Mucosa of rectum (tissue), 2 donors: ENCODE measurements around the gene TANGO2.

Experiments
- H3K27ac ChIP-seq, 2 donors: one replicate each; pipeline ENCODE4 v1.7.0; 2013; ENCODE audit warnings: inconsistent platforms in 2 of 2, low read depth in 2 of 2, low read length in 2 of 2
- H3K27me3 ChIP-seq, 2 donors: one replicate each; pipeline ENCODE4 v1.7.0; 2013; ENCODE audit warnings: low read length in 2 of 2; ENCODE audit not compliant: control insufficient read depth in 2 of 2, insufficient read depth in 2 of 2
- H3K36me3 ChIP-seq, 2 donors: one replicate each; pipeline ENCODE4 v1.7.0; 2013; ENCODE audit warnings: low read length in 2 of 2; ENCODE audit not compliant: control insufficient read depth in 2 of 2, insufficient read depth in 2 of 2
- H3K4me1 ChIP-seq, 2 donors: one replicate each; pipeline ENCODE4 v1.7.0; 2013; ENCODE audit warnings: low read length in 2 of 2, mild to moderate bottlenecking in 1 of 2; ENCODE audit not compliant: control insufficient read depth in 2 of 2, insufficient read depth in 2 of 2
- H3K4me3 ChIP-seq, 2 donors: one replicate each; pipeline ENCODE4 v1.7.0; 2013; ENCODE audit warnings: low read length in 2 of 2
- H3K9ac ChIP-seq, 2 donors: one replicate each; pipeline ENCODE4 v1.7.0; 2013; ENCODE audit warnings: low read length in 2 of 2, low read depth in 1 of 2, mild to moderate bottlenecking in 1 of 2
- H3K9me3 ChIP-seq, 2 donors: one replicate each; pipeline ENCODE4 v1.7.0; 2013; ENCODE audit warnings: low read length in 2 of 2; ENCODE audit not compliant: control insufficient read depth in 2 of 2
- donor health status: healthy.
- donor health status: Normal muscosa, but diverticular disease.

The TANGO2 gene

GRCh38 chr22:19997561-19998231 is 23.2 kb upstream of the TANGO2 start:
- Histone ChIP-seq H3K27ac (no peak overlapping the region), H3K4me3 (no peak overlapping the region)

GRCh38 chr22:19998232-19998951 is 22.5 kb upstream of the TANGO2 start:
- no peaks in the 10 kb centered on the region for H3K27me3 ChIP-seq
- no peak overlapping the region for H3K27ac ChIP-seq
- peaks cover 0 to 2% of the 10 kb centered on the region in 2 donors for H3K4me1 ChIP-seq
- H3K36me3 ChIP-seq: no peaks in the 10 kb centered on the region
- no peak overlapping the region for H3K4me3 ChIP-seq
- H3K9ac ChIP-seq: no peak overlapping the region
- no peaks in the 10 kb centered on the region for H3K9me3 ChIP-seq

More at GRCh38 chr22:19997561-19998231, 23.2 kb upstream of the TANGO2 start:
- no peaks in the 10 kb centered on the region for H3K27me3 ChIP-seq
- no peak overlapping the region for H3K9ac ChIP-seq
- H3K36me3 ChIP-seq: no peaks in the 10 kb centered on the region
- peaks cover 0 to 2% of the 10 kb centered on the region in 2 donors for H3K4me1 ChIP-seq
- H3K9me3 ChIP-seq: no peaks in the 10 kb centered on the region

- Histone ChIP-seq H3K27ac (no peak overlapping the region), H3K4me3 (no peak overlapping the region), H3K9ac (no peak overlapping the region), H3K9me3 (no peaks in the 10 kb centered on the region), H3K27me3 (no peaks in the 10 kb centered on the region), H3K36me3 (no peaks in the 10 kb centered on the region), H3K4me1 (peaks cover 0 to 2% of the 10 kb centered on the region in 2 donors)
These were observed 21.7 kb upstream of the TANGO2 start for GRCh38 chr22:19998991-19999820.

GRCh38 chr22:20000246-20001081 is 20.4 kb upstream of the TANGO2 start:
- no peak overlapping the region for H3K9ac ChIP-seq
- no peaks in the 10 kb centered on the region for H3K9me3 ChIP-seq
- H3K4me1 ChIP-seq: no peaks in the 10 kb centered on the region
- H3K27ac ChIP-seq: no peak overlapping the region
- H3K36me3 ChIP-seq: no peaks in the 10 kb centered on the region
- H3K4me3 ChIP-seq: no peak overlapping the region
- H3K27me3 ChIP-seq: no peaks in the 10 kb centered on the region

GRCh38 chr22:20001082-20001638 is 19.8 kb upstream of the TANGO2 start:
- Histone ChIP-seq H3K9ac (no peak overlapping the region), H3K27me3 (no peaks in the 10 kb centered on the region), H3K4me3 (no peak overlapping the region), H3K27ac (no peak overlapping the region), H3K36me3 (no peaks in the 10 kb centered on the region), H3K4me1 (no peaks in the 10 kb centered on the region), H3K9me3 (no peaks in the 10 kb centered on the region)

GRCh38 chr22:20002128-20002527 is 18.8 kb upstream of the TANGO2 start:
- no peaks in the 10 kb centered on the region for H3K27me3 ChIP-seq
- H3K4me3 ChIP-seq: no peak overlapping the region
- H3K9me3 ChIP-seq: no peaks in the 10 kb centered on the region
- H3K9ac ChIP-seq: no peak overlapping the region
- no peaks in the 10 kb centered on the region for H3K4me1 ChIP-seq
- H3K36me3 ChIP-seq: no peaks in the 10 kb centered on the region
- H3K27ac ChIP-seq: no peak overlapping the region

GRCh38 chr22:20002636-20003035 is 18.3 kb upstream of the TANGO2 start:
- H3K27ac ChIP-seq: no peak overlapping the region
- H3K4me1 ChIP-seq: no peaks in the 10 kb centered on the region
- no peaks in the 10 kb centered on the region for H3K9me3 ChIP-seq
- H3K36me3 ChIP-seq: no peaks in the 10 kb centered on the region
- no peaks in the 10 kb centered on the region for H3K27me3 ChIP-seq
- H3K9ac ChIP-seq: no peak overlapping the region
- H3K4me3 ChIP-seq: no peak overlapping the region

GRCh38 chr22:20003304-20003703 is 17.6 kb upstream of the TANGO2 start:
- Histone ChIP-seq H3K4me3 (no peak overlapping the region), H3K27ac (no peak overlapping the region), H3K4me1 (no peaks in the 10 kb centered on the region), H3K36me3 (no peaks in the 10 kb centered on the region), H3K9ac (no peak overlapping the region), H3K9me3 (no peaks in the 10 kb centered on the region), H3K27me3 (no peaks in the 10 kb centered on the region)

GRCh38 chr22:20004464-20004863 is 16.4 kb upstream of the TANGO2 start:
- Histone ChIP-seq H3K9me3 (no peaks in the 10 kb centered on the region), H3K27me3 (no peaks in the 10 kb centered on the region), H3K27ac (no peak overlapping the region), H3K4me1 (no peaks in the 10 kb centered on the region), H3K36me3 (no peaks in the 10 kb centered on the region), H3K4me3 (no peak overlapping the region), H3K9ac (no peak overlapping the region)
